Measurements from ENCODE around the gene AIM2. TPM values are rescaled to one million over a fixed set of nuclear protein-coding genes. Genes with fewer than 3 reads are reported as not detected.

AIM2 gene
- total and polyA plus RNA-seq, 10 of the 15 experiments (the other 5 are each of a cell fraction or from before 2014, with no cell fraction given), result 7.9 to 35.7 (median 12.8) TPM

- TF ChIP-seq PRDM15 (CRISPR knock-in tag; IDR thresholded peaks at IDR 0.05) (no peak), REST (IDR thresholded peaks at IDR 0.05; ENCODE audit: low read depth, low read length) (no peak), EZH2 (IDR thresholded peaks at IDR 0.05; ENCODE audit: borderline replicate concordance, control insufficient read depth, low read depth, low read length) (no peak), ZZZ3 (IDR thresholded peaks at IDR 0.05; ENCODE audit: control insufficient read depth, insufficient read length, low read depth) (no peak), ZBTB40 (IDR thresholded peaks at IDR 0.05; ENCODE audit: borderline replicate concordance) (0 out of 2 replicates have a peak, but pooled peaks have one; percentile 49), ZBTB4 (CRISPR knock-in tag; IDR thresholded peaks at IDR 0.05) (no peak), NFYB (IDR thresholded peaks at IDR 0.05; ENCODE audit: insufficient read depth, low read depth, low read length) (no peak), USF2 (IDR thresholded peaks at IDR 0.05; ENCODE audit: borderline replicate concordance, low read depth, low read length) (no peak), TBL1XR1 (IDR thresholded peaks at IDR 0.05; ENCODE audit: low read depth, low read length) (no peak; the same call in 1 of the 2 replicates), RAD51 (IDR thresholded peaks at IDR 0.05) (no peak; the same call in 1 of the 2 replicates), ATF7 (IDR thresholded peaks at IDR 0.05; ENCODE audit: low read depth) (peak; percentile 76)
These were observed 775 bp upstream of the AIM2 start (continued) for GRCh38 chr1:159077120-159077961.

Measured in GM12878 (cell line).